ENCODE data around the gene SPZ1. TPM values are rescaled to one million over a fixed set of nuclear protein-coding genes. Genes with fewer than 3 reads are reported as not detected.
"Not testable (repeated sequence)": the region's sequence is repeated elsewhere in the genome, so short reads cannot be mapped to it uniquely, and the experiment has no call there.

SPZ1 gene
- polyA plus RNA-seq, 12 donors, result not detected

DNA sequence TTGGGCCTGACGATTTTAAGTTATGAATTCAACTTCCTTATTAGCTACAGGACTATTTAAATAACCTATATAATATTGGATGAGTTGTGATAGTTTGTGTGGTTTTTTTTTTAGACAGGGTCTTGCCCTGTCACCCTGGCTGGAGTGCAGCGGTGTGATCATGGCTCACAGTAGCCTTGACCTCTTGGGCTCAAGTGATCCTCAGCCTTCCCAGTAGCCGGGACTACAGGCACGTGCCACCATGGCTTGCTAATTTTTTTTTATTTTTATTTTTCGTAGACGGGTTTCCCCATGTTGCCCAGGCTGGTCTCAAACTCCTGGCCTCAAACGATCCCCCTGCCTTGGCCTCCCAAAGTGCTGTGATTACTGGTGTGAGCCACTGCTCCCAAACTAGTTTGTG lies 17.6 kb downstream of the SPZ1 start:
- no peak for DNase-seq

DNA sequence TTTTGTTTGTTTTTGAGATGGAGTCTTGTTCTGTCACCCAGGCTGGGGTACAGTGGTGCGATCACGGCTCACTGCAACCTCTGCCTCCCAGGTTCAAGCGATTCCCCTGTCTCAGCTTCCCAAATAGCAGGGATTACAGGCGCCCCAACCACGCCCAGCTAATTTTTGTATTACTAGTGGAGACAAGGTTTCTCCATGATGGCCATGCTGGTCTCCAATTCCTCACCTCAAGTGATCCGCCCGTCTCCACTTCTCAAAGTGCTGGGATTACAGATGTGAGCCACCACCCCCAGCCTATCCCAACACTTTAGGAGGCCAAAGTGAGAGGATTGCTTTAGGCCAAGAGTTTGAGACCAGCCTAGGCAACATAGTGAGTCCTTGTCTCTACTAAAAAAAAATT lies 19.3 kb downstream of the SPZ1 start:
- no peak for DNase-seq

DNA sequence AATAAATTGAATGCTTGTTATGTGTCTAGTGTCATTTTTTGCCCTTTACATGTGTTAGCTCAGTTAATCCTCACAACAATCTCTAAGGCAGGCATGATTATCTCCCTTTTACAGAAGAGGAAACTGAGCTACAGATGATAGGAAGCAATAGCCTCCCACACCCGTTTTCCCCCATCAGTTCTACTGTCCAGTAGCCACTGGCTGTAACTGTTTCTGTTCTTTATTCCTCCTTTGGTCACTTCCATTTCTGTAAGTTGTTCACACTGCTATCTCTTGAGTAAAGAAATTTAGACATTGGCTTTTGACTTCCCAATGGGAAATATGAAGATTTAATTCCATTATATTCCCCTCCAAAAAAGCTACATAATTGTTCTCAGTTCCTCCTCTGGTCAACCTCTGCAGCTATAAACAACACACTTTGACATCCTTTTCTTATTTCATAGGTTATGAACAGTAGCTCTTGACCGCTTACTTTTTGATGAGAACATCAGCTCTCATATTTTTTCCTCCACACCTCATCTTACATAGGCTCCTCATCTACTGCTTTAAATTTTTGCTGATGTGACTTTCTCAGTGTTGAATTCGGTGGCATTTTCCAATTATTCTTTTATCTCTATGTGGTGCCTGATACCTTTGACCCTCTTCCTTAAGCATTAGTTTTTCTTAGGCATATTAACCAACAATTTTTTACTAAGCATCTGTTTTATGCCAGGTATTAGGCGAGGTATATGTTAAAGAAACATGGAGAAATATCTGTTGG lies 21.4 kb downstream of the SPZ1 start:
- DNase-seq, result no peak

DNA sequence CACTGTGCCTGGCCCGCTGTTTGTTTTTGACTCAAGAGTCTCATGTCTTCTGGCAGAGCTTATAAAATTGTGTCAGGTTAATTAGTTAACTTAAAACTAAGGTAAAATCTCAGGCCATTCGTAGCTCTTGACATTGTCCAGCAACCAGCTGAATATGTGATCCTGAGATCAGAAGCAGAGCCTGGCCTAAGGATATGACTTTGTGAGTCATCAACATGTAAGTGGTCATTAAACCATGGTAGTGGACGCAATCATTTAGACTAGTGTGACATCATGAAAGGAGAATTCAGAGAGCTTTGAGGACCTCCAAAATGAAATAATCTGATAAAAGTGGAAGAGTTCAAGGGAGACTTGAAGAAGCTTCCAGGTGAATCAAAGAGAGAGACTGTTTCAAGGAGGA lies 23.3 kb downstream of the SPZ1 start:
- DNase-seq, result no peak

DNA sequence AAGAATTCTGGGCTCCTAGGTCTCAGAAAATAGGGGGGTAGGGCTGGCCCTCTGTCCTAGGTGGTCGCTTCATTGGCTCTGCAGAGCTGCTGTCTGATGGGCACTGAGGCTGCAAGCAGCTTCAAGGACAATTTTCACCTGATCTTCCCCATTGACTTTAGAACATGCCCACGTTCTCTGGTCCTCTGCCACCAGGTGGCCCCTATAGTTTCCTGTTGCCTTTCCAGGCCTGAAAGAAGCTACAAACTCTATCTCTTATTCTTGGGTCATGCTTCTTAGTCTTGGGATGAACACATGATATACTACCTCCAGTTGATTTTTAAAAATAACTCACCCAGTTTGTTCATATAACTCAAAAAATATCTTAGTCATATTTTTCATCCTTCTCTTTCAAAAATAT lies 26.3 kb downstream of the SPZ1 start:
- no peak for DNase-seq

DNA sequence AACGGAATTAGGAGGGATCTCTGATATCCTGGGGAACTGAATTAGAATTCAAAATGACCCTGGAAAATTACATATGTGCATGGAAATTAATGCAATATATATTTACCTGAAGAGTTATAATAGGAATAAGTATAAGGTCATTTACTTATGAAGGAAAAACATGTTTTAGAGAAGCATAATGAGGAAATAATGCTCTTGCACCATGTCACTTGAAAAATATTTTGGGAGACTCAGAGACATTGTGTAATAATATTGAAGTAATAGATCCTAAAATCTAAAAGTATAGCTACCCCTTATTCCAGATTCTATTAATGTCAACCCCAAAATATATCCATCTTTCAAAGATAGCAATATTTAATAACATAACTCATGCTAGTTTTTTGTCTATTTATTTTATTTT lies 28.4 kb downstream of the SPZ1 start:
- no peak for DNase-seq

DNA sequence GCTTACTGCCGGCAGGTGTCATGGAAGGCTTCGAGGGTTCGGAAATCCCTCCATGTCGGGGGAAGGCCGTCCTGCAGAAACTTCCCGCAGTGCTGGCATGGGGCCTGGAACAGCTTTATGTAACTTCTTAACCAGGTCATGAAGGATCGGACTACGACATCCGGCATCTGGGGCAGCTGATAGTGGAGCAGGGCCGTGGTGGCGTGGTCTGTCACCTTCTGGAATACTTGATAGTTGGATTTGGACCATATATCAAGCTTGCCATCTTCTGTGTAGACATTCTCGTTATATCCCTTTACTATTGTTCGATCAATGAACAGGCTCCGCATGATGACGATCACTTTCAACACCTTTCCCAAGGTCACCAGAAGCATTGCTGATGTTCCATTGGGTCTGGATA lies 31.2 kb downstream of the SPZ1 start:
- not testable (repeated sequence) for DNase-seq

DNA sequence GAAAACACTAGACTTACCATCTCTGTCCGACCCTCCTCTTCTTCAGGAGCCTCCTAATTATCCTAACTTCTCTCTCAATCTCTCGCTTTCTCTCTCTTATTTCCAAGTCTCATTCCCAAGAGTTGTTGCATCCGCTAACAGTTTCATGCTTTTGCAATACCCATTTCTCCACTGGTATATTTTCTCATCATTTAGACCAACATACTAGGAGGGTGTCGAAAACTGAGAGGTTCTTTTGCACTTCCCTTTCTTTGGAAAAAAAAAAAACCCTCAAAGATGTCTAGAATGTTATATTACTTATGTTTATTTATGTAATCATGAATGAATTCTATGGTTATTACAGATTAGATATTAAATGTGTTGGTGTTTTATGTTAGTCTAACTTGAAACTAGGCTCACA lies 35.9 kb downstream of the SPZ1 start:
- no peak for DNase-seq

DNA sequence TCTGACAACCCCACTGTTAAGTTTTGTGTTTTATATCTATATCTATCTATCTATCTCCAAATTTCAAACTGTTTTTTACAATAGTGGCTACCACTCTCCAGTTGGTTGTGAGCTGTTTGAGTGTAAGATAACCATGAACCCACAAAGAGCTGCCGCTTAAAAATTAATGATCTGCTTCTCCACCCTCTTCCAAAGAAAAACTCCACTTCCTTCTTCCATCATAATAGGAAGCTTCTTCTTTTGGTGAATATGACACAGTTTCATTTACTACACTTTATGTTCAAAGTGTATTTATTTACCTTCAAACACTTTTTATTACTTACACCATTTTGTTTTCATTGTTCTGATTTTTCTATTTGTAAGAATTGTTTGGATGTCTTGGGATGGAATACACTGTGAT lies 37.9 kb downstream of the SPZ1 start:
- no peak for DNase-seq

DNA sequence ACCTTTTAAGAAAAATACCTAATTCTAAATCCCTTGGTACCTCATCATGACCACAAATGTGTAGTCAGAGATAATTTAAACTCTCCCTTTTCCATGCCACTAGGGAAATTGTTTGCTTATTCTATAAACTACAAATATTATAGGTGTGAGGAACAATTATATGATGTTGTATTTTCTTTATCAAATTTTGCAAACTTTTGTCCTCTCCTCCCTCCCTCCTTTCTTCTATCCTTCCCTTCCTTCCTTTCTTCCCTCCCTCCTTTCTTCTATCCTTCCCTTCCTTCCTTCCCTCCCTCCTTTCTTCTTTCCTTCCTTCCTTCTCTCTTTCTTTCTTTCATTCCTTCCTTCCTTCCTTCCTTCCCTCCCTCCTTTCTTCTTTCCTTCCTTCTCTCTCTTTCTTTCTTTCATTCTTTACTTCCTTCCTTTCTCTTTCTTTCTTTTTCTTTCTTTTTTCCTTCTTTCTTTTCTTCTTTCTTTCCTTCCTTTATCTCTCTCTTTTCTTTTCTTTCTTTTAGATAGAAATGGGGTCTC lies 41.2 kb downstream of the SPZ1 start:
- no peak for DNase-seq

DNA sequence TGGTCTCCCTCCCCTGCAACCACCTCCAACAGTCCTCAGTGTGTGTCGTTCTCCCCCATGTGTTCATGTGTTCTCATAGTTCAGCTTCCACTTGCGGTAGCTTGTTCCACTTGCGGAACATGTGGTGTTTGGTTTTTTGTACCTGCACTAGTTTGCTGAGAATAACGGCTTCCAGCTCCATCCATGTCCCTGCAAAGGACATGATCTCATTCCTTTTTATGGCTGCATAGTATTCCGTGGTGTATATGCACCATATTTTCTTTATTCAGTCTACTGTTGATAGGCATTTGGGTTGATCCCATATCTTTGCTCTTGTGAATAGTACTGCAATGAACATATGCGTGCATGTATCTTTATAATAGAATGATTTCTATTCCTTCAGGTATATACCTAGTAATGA lies 45.1 kb downstream of the SPZ1 start:
- DNase-seq, result no peak

DNA sequence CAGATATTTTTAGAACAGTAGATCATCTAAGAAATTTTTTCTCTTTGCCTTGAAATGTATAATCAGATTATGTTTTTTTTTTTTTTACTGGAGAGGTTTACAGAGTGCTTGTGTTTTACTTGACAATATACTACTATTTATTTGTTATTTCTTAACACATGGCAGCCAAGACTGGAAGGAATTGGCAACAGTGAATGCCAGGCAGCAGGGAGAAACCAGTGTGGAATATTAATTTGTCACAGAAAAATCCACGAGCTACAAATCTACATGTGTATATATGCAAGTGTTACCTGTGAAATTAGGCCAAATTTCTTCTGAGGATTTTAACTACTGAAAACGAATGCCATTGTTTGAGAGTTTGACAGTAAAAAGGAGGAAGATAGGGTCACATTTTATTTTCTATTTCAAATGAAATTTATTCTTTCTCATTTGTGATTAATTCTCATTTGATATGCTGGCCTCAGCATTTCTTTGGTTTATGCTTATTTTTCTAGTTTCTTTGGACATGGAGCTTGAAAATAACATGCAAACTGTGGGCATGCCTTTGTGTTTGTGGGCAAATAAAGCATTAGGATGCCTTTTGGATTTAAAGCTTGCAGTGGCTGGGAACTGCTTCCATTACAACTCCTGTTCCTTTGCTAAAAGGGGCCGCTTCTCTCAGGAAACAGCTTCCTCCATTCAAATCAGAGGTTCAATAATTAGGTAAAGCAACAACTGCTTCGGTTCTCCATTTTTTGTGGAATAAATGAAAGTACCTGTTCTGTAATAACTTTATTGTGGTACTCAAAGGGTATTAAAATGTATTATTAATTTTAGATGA lies 49.1 kb downstream of the SPZ1 start:
- DNase-seq, result no peak

DNA sequence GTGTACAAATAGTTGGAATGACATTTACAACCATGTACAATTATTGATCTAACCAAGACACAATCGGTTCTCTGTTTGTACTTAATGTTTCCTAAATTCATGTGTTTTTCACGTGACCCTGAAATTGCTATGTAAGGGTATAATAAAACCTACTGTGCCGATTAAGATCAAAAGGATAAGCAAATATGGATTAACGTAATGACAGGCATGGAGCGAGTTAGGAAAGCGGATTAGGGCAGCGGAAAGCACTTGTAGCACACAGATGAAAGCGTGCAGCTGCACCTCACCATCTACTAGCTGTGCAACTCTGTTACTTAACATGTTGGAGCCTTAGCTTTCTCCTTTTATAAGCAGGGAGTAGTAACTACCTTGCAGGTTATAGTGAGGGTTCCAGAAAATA lies 49.7 kb downstream of the SPZ1 start:
- DNase-seq, result no peak

DNA sequence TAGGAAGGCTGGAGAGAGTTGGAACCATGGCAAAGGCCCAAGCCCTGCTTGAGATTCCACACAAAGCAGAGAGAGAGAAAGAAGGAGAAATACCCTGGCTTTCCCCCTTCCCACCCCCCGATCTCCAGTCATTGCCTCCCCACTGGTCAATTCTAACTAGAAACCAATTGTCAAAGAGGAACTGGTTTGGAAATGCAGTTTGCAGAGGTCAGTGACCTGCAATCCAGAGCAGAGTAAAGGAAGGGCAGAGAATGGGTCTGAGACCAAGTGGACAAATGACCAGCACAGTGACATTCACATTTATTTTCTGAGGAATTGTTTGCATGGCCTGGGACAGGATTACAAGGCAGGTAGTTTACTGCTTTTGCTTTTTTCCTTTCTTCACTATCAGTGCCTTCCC lies 50.6 kb downstream of the SPZ1 start:
- no peak for DNase-seq

Other genes with a start within 250 kb of the SPZ1 start
- 100 to 1,000 TPM in 1 of 12 donors, 10 to 100 TPM in 11; 16.6 to 171 (median 21.9) TPM for gene SERINC5, start 64.0 kb upstream of the SPZ1 start, polyA plus RNA-seq (ENCODE audit: insufficient read length in 12 of 12)
- gene ZFYVE16, start 88.1 kb downstream of the SPZ1 start, polyA plus RNA-seq (ENCODE audit: insufficient read length in 12 of 12), result 100 to 1,000 TPM in 2 of 12 donors, 10 to 100 TPM in 9, not detected in 1; 49.1 to 103 (median 75.4) TPM
- 1 to 10 TPM in 10 of 12 donors, not detected in 2; 4.2 to 7.2 (median 5.3) TPM for gene FAM151B, start 168.1 kb downstream of the SPZ1 start, polyA plus RNA-seq (ENCODE audit: insufficient read length in 12 of 12)

Measured in muscle of arm (tissue), 12 donors.